NCI-H345 treated with DMSO at 0.1 percent for 48 hours (cell line): ENCODE data around the gene SH3RF3.

Experiments used
- DNase-seq: peaks from one replicate; lab custom pipeline; 2025; ENCODE audit not compliant: unreplicated experiment; lab: John Stamatoyannopoulos, UW

The SH3RF3 gene

DNA sequence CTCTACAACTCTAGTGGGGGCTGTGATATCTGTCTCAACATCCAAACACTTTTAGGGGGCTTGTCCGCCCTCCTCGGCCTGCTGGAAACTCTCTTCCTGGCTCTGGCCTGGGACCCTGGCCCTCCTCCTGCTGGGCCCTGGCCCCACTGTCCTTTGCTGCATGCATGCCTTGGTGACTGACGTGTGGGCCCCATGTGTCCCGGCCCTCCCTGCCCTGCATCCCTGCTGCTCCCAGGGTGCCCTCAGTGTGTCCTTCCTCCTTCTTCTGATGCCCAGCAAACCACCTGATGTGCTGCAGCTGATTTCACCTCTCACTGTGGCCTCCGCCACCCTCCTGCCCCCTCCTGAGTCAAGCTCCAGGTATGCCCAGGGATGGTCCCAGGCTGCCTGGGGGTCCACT, 383.1 kb downstream of the SH3RF3 start:
- no peak for DNase-seq

DNA sequence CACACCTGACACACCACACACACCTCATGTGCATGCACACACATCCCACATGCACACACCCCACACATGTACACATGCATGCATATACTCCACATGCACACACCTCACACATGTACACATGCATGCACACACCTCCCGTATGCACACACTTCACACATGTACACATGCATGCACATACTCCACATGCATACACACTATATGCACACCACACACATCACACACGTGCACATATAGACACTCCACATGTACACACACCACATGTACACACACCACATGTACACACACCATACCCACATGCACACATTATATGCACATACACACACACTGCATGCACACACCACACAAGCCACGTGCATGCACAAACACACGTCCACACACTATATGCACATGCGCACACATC, 384.2 kb downstream of the SH3RF3 start:
- no peak for DNase-seq

DNA sequence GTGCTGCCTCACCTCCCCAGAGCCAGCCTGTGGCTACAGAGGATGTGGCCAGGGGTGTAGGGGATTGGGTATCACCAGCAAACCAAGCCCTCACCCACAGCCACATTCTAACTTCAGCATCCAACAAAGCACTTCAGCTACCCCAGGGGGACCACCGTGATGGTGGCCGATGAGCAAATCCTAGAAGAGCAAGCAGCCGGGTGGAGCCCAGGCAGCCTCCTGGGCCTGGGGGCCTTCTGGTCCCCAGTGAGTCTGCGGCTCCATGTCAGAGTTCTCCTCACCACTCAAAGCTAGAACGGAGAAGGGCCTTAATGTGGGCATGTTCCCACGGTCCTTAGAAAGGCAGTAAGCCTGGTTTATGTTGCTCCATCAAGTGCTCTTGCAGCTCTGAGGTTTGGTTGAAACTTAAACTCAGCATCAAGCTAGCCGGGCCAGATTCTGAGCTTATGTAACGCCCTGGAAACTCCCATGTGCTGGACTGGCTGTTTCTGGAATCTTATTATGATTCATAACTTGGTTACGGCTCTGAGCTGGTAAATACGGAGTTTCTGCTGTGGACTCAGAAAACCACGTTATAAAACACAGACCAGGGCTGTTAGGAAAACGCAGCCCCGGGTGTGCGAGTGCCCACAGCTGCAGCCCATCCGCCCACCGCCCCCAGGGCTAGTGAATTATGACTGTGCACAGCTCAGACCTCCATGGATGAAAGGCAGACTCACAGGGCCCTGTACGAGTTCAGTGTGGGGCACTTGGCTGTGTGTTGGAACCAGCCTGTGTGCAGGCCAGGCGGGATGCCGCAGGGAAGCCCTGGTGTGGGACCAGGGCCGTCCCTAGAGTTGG, 385.0 kb downstream of the SH3RF3 start:
- DNase-seq: no peak

DNA sequence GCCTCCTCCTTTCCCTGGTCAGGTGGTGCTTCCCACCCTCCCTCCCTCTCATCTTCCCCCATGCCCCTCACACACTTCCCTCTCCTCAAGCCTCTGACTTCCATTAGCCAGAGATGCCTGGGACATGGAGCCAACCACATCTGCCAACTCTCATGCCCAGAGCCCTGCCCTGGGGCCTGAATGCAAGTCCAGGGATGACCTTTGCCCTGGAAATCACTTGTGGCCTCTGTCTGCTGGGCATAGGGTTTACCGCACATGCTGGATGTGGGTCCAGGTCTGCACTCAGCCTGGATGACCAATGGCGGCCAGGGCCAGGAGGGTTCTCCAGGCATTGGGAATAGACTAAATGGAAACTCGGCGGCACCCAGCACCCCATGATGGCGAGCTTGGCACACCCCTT, 385.9 kb downstream of the SH3RF3 start:
- DNase-seq: no peak

DNA sequence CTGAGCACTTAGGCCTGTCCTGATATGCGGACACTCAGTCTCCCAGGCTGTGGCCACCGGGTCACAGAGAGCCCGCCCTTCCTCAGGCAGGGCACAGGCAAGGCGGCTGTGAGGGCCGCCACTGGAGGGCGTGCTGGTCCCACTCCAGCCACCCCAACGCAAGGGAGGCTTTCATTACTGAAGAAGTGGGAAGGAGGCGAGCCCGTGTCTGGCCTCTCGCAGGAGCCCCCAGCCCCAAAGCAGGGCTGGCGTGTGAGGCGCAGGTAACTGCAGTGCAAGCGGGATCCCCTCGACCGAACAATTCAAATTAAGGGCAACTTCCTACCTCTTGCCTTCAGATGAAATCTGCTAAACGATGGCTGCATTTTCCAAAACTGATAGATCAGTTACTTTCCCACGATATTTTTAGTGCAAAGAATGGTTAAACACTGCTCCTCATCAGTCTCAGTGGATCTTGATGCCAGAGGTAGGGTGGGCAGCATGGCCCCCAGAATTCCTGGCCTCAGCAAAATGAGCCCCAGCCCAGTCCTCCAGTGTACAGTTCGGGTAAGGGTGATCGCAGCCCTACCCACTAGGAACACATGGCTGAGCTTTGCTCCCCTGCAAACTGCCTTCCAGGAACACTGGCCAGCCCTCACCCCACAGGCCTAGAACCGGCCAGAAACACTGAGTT, 387.6 kb downstream of the SH3RF3 start:
- peak; percentile 21 for DNase-seq

DNA sequence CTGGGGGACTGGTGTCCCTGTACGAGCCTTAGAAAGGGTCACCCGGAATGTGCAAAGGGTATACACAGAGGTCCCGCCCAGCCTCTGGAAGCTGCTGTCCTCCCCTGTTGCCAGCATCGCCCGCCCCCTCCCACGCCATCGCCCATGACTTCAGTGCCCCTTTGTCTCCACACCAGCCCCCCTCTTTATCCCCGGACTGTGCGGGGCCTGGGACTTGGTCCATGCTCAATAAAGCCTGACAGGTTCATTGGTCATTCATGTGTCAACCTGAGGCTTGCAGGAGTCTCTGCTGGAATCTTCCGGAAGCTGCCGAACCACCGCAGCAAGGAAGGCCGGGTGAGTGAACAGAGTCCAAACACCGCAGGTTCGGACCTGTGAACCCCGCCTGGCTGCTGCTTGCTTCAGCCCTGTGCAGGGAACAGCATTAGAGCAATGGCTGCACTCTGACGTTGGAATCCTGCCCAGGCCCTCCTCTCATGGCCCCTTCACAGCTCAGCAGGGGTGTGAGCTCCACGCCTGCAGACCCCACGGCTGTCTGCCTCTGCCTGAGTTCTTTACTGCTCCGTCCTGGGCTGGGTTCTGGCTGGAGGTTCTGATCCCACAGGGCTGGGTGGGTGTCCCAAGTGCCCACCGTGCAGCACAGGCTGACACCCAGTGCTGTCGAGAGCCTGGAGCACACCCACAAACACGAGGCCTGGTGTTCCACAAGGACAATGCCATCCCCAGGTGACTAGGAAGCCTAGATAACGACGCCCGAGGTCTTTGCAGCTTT, 388.3 kb downstream of the SH3RF3 start:
- no peak for DNase-seq

DNA sequence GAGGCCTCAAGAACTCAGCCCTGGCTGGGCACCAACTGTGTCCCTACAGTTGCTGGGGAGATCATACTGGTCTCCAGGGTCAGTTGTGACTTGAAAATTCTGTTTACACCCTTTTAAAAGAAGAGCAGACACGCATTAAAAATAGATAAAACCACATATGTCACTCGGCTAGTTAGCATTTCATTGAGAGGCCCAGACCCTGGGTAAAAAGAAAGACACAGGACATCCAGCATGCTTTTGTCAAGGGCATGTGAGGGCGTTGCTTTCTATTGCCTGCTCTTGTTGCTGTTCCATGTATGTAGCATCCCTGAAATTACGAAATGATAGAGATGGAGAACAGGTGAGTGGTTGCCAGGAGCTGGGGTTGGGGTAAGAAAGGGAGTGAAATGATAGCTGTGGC, 390.5 kb downstream of the SH3RF3 start:
- no peak for DNase-seq

DNA sequence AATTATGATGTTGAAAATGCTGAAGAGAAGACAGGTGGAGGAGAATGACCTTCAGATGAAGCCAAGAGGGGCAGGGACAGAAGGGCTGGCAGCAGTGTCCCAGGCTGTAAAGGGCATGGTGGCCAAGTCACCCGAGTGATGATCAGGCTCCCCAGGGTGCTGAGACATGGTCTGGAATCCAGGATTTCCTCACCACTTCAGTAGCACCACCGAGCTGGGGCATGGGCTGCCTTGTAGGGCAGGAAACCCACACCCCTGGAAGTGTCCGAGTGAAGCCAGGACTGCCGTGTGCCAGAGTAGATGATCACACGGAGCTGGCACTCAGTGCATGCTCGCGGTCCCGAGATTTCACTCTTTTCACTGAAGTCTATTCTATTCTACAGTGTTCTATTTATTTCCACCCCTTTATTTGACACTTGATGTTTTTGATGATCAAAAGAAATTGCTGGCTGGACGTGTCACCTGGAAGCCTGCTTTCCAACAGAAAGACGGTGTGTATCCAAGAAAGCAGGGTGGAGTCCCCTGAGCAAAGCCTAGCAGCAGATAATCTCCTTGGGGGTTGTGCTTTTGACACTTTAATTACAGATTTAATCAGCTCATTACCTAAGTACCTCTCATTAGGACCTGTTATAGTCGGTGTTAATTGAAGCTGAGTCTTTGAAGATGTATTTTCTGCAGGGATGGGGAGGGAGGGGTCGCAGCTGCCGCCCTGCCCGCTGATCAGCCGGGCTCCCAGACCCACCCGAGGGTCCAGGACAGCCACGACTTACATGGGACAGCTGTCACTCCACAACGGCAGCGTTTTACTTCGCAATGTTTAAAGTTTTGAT, 392.4 kb downstream of the SH3RF3 start:
- no peak for DNase-seq

- no peak for DNase-seq
Observed at GRCh38 chr2:109522063-109522374, 393.0 kb downstream of the SH3RF3 start.

GRCh38 chr2:109523121-109523520, 394.1 kb downstream of the SH3RF3 start:
- DNase-seq: no peak

- DNase-seq: no peak
Observed at GRCh38 chr2:109523536-109524361, 394.7 kb downstream of the SH3RF3 start.

GRCh38 chr2:109525836-109526235, 396.8 kb downstream of the SH3RF3 start:
- DNase-seq: no peak

- DNase-seq: no peak
Observed at GRCh38 chr2:109526442-109526970, 397.5 kb downstream of the SH3RF3 start.

GRCh38 chr2:109527079-109527478, 398.1 kb downstream of the SH3RF3 start:
- no peak for DNase-seq

- no peak for DNase-seq
Observed at GRCh38 chr2:109527846-109528705, 399.1 kb downstream of the SH3RF3 start.

- DNase-seq: no peak
Observed at GRCh38 chr2:109528811-109529501, 400.0 kb downstream of the SH3RF3 start.

- DNase-seq: no peak
Observed at GRCh38 chr2:109529532-109530449, 400.8 kb downstream of the SH3RF3 start.
